Measurements from ENCODE around the gene C11orf54.
"Not testable (repeated sequence)": the region's sequence is repeated elsewhere in the genome, so short reads cannot be mapped to it uniquely, and the experiment has no call there.

C11orf54 gene

GRCh38 chr11:93766504-93766903 is 25.0 kb downstream of the C11orf54 start:
- DNase-seq (ENCODE audit: low read depth) = no peak

DNA sequence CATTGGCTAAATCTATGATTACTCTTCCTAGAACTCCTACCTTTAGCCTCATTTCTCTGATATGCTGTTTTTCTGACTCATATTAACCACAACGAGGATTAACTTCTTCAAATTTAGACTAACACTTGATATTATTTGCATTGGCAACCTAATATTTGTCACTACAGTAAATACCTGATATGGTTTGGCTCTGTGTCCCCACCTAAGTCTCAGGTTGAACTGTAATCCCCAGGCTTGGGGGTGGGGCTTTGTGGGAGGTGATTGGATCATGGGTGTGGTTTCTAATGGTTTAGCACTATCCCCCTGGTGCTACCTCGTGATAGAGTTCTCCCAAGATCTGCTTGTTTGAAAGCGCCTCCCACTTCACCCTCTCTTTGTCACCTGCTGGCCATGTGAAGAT is 25.5 kb downstream of the C11orf54 start:
- no peak for DNase-seq (ENCODE audit: low read depth)

- no peak for DNase-seq (ENCODE audit: low read depth)
Observed at GRCh38 chr11:93770160-93770559, 28.7 kb downstream of the C11orf54 start.

GRCh38 chr11:93772123-93772522 is 30.7 kb downstream of the C11orf54 start:
- DNase-seq (ENCODE audit: low read depth) = no peak

- no peak for DNase-seq (ENCODE audit: low read depth)
Observed at GRCh38 chr11:93773045-93773477, 31.6 kb downstream of the C11orf54 start.

- DNase-seq (ENCODE audit: low read depth) = no peak
Observed at GRCh38 chr11:93773601-93774200, 32.2 kb downstream of the C11orf54 start.

DNA sequence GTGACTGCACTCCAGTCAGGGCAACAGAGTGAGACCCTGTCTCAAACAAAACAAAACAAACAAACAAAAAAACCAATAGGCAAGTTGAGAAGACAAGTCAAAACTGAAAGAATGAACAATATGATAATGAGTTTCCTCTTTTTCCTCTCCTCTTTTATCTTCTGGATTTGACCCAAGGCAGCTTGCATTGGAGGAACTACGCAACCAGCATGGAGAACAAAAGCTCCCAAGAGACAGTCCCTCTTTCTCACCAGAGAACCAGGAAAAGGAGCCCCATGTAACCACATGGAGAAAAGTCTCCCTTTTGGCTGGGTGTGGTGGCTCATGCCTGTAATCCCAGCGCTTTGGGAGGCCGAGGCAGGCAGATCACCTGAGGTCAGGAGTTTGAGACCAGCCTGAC is 33.1 kb downstream of the C11orf54 start:
- not testable (repeated sequence) for DNase-seq (ENCODE audit: low read depth)

DNA sequence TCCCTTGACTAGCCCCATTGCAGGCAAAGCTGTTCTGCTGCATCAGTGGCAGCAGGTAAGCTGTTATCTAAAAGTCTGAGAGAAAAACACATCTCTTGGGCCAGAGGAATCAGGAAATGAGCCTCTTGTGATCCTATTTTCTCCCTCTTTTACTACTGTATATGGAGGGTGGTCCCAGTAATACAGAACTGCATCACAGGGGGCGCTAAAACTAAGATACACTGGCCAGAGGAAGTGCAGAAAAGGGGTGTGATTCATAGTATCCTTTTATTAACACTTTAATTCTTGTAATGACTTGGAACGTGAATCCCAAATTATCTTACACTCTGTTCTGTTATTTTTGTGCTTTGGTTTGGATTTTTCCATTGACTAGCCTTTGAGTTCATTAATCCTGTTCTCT is 33.8 kb downstream of the C11orf54 start:
- DNase-seq (ENCODE audit: low read depth) = no peak

GRCh38 chr11:93783362-93783761 is 41.9 kb downstream of the C11orf54 start:
- DNase-seq (ENCODE audit: low read depth) = no peak

DNA sequence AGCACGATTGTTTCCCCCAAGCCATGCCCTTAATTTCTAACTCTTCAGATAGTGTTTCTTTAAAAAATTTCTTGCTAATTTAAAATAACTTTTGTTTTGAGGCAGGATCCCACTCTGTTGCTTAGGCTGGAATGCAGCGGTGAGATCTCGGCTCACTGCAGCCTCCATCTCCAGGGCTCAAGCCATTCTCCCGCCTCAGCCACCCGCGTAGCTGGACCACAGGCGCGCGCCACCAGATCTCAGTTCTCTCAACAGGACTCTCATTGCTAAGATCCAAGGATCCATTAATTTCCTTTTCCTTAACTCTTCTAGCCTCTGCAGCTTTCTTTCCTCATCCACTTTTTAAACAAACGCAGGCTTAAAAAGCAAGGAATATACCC is 42.3 kb downstream of the C11orf54 start:
- DNase-seq (ENCODE audit: low read depth) = no peak

GRCh38 chr11:93784145-93784934 is 42.9 kb downstream of the C11orf54 start, which contains the start of gene MED17:
Gene MED17 (plus strand): TSS chr11:93784282. CDS start chr11:93784514, 232 bp downstream.
- peak; percentile 67 for DNase-seq (ENCODE audit: low read depth)

DNA sequence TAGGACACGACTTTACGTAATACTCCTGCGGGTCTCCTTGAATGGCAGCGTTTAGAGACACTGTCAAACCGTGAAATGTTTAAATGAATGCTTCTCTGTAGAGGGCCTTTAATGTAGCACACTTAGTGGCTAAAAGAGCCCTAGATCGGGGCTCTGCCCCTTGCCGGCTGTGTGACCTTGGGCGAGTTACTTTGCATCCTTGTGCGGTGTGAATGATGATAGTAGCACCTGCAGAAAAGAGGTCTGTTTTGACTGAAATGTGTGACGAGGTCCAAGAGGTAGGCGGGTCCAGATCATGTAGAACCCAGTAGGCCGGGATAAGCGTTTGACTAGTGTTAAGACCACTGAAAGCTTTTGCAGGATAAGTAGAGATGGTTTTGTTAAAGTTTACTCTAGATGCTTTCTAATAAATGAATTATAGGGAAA is 43.5 kb downstream of the C11orf54 start:
- no peak for DNase-seq (ENCODE audit: low read depth)

DNA sequence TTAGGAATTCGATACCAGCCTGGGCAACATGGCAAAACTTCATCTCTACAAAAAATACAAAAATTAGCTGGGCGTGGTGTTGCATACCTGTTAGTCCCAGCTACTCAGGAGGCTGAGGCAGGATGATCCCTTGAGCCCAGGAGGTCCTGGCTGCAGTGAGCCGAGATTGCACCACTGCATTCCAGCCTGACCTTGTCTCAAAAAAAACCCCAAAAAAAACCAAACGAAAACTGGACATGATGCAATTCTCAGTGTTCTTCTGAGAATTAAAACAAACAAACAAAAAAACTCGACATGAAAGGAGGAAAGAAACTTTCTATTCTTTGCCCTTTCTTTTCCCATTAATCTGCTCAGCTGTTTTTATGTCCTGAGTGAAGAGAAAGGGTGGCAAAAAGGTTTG is 50.0 kb downstream of the C11orf54 start:
- DNase-seq (ENCODE audit: low read depth) = no peak

GRCh38 chr11:93796441-93797231 is 55.2 kb downstream of the C11orf54 start:
- DNase-seq (ENCODE audit: low read depth) = no peak

GRCh38 chr11:93801366-93801765 is 59.9 kb downstream of the C11orf54 start:
- DNase-seq (ENCODE audit: low read depth) = no peak

- no peak for DNase-seq (ENCODE audit: low read depth)
Observed at GRCh38 chr11:93804879-93805278, 63.4 kb downstream of the C11orf54 start.

- no peak for DNase-seq (ENCODE audit: low read depth)
Observed at GRCh38 chr11:93807980-93808379, 66.5 kb downstream of the C11orf54 start.

DNA sequence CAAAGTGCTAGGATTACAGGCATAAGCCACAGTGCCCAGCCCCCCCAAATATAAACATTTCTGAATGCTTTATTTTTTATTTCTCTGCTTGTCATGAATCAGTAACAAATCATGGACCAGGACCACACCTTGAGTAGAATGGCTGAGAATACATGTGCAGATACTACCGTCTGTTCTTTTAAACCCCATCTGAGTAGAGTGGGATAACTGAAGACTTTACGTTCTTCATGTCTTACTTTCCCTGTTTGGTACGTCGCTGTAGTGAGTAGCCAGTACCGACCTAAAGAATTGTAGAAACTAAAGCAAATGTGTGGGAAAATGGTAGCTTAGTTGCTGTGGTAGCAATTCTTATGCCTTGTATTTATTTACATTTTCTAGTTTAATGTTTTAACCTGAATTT is 72.5 kb downstream of the C11orf54 start:
- DNase-seq (ENCODE audit: low read depth) = no peak

Measured in GM04503 (cell line).